Stimulated activated CD8-positive, alpha-beta memory T cell treated with anti-CD3 and anti-CD28 coated beads, Interleukin-7, amount 100 ng/mL, for 4 hours (primary cell): Measurements from ENCODE around the gene LDAF1.
"Not testable (repeated sequence)": the region's sequence is repeated elsewhere in the genome, so short reads cannot be mapped to it uniquely, and the experiment has no call there.

Experiments used
- DNase-seq, 2 donors: peaks; one replicate each; pipeline ENCODE4 v3.0.0-alpha.2; 2020; ENCODE audit warnings: low read depth in 2 of 2

LDAF1 gene

DNA sequence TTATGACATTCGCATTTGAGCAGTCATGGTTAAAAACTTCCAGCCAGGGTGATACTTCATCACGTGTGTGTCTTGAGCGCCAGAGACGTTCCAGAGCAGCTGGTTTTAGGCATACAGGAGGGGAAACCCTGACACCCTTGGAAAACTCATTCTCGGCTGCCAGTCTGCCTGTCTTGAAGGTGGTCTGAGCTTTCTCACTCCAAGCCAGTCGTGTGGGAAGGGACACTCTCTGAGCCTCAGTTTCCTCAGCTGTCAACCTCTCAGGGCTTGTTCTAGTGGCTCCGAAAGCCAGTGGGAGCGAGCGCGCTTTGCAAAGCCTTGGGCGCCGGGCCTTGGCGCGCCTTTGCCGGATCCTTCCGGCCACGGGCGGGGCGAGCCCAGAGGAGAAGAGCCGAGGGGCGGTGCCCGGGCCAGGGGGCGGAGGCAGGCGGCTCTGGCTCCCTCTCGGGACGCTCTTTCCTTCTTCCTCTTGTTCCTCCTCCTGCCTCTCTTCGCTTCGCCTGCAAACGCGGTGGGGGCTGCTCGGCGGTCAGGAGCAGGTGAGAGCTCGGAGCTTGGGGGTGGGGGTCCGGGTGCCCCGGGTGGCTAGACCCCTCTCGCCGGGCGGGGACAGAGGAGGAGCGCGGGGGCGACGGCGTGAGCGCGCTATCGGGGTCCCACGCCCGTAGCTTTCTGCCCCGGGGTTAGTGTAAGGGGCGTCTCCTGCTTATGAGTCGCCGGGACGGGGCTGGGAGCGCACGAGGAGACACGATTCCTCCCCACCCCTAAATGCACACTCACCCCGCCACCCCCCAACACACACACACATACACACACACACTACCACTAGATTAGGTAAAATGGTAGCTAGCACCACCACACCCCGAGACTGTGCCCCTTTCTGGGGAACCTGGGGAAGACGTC, at the start of gene LDAF1:
LDAF1 (plus strand) TSS at position 467 of the 903 bp plus-strand sequence. CDS start 2,509 bp downstream, outside the sequence.
- DNase-seq: peak; percentile 33 to 72

DNA sequence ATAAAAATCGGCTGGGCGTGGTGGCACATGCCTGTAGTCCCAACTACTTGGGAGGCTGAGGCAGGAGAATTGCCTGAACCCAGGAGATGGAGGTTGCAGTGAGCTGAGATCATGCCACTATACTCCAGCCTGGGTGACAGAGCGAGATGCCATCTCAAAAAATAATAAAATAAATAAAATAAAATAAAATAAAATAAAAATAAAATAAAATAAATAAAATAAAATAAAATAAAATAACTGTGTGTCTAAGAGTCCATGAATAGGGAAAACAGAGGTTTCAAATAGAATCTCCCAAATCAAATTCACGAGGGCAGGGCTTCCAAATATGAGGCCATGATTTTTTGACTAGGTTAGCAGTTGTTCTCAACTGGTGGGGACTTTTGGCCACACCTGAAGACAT, 42.9 kb upstream of the LDAF1 start:
- DNase-seq: not testable (repeated sequence)

DNA sequence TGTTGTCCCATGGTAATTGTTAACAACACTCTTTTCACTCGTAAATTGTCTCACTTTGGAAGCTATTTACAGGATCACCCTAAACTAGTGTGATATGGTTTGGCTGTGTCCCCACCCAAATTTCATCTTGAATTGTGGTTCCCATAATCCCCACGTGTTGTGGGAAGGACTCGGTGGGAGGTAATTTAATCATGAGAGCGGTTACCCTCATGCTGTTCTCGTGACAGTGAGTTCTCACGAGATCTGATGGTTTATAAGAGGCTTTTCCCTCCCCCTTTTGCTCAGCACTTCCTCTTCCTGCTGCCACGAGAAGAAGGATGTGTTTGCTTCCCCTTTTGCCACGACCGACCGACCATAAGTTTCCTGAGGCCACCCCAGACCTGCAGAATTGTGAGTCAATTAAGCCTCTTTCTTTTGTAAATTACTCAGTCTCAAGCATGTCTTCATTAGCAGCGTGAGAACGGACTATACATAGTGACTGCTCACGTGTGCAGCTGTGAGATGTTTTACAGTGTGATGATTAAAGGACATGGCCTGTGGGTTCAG, 42.3 kb upstream of the LDAF1 start:
- DNase-seq: no peak

DNA sequence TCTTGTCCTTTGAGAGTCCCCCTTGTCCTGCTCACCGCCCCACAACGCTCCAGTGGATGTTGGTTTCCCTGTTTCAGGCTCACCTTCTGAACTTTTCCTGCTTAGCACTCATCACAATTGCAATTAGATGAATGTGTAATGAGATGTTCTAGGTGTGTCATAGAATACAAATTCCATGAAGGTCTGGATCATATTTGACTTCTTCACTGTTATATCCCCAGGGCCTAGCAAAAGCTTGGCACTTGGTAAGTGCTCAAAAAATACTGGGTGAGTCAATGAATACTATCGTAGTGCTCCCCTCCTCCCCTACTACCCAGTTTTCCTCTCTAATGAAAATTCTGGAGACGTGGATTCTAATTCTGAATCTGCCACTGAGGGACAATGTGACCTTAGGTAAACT, 40.9 kb upstream of the LDAF1 start:
- DNase-seq: no peak

DNA sequence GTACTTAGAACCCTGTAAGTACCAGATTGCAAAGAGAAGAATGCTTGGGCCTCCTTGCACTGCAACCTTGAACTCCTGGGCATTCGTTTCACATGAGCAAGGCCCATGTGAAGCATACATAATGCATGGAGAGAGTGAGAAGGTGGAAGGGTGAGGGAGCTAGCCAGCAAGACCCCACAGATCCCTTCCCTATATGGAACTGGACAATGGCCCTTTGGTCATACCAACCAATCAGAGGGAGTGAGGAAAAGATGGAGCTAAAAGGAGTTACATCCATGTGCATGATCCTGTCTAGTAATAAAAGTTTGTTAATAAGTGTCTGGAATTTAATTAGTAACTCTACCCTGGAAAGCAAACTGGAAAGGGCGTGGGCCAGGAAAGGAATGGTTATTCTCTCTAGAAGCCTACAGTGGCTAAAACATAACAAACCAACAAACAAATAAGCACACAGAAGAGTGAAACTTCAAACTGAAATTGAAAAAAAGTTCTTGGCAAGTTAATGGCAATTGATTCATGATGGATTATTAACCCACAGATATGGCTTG, 37.4 kb upstream of the LDAF1 start:
- DNase-seq: no peak

DNA sequence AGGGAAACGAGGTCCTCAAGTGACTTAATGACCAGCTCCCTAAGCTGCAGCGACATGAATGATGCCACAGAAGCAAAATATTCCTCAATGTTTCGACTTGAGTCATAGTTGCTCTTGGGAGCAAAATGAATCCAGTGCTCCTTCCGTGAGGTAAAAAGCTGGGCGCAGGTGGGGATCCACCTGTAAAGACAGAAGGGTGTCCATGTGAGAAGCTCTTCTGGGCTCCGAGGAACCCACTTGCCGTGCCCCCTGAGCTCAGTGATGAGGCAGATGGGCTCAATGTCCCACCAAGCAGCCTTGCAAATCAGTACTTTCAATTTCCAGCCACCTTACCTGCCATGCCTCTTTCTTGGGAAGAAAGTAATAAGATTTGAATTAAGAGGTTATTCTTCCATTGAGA, 33.3 kb upstream of the LDAF1 start:
- DNase-seq: no peak

DNA sequence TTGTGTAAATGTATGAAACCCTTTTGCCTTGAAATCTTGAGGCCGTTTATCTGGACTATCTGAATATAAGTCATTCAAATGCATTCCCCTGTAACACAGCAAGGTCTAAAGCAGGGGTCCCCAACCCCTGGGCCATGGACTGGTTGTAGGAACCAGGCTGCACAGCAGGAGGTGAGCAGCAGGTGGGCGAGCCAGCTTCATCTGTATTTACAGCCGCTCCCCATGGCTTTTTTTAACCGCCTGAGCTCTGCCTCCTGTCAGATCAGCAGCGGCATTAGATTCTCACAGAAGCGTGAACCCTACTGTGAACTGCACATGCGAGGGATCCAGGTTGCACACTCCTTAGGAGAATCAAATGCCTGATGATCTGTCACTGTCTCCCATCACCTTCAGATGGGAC, 32.0 kb upstream of the LDAF1 start:
- DNase-seq: no peak

DNA sequence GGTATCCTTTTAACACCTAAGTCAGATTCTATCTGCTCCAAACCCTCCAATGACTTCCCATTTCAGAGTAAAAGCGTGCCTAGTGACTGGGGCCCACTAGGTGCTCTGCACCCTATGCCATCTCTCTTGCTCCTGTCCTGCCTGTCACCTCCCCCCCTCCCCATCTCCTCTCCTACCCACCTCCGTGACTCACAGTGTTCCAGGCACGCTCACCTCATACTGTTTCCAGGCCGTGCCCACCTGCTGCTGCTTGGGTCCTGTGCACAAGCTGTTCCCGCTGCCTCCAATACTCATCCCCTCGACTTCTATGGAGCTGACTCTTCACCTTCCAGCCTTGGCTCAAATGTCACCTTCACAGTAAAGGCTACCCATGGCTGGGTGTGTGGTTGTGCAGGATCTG, 29.5 kb upstream of the LDAF1 start:
- no peak for DNase-seq

DNA sequence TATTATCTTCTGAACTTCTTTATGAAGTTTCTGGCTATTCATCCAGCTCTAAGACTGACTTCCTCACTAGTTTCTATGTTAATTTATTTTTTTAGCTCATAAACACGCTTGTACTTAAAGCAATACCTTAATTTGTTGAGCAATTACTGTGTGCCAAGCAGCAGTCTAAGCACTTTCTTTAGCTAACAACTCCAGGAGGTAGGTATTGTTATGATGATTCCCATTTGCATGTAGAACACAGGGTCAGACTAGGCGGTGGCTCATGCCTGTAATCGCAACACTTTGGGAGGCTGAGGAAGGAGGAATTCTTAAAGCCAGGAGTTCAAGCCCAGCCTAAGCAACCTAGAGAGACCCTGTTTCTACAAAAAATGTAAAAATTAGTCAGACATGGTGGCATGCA, 27.7 kb upstream of the LDAF1 start:
- no peak for DNase-seq

DNA sequence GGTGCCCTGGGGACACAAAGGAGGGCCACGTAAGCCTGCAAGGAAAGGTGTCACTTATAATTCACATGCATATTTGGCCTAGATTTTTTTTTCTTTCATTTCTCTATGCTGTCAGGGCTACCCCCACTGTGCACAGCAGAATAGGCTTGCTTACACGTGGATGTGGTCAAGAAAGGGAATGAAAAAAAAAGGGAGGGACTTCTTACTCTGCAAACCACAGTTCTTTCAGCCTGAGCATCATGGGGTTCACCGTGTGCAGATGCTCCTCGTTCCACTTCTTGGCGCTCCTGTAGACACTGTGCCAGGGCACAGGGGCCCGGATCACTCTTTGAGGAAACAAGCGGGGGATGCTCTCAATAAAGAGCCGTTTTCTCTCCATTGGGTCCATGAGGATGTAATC, 24.4 kb upstream of the LDAF1 start:
- DNase-seq: no peak

DNA sequence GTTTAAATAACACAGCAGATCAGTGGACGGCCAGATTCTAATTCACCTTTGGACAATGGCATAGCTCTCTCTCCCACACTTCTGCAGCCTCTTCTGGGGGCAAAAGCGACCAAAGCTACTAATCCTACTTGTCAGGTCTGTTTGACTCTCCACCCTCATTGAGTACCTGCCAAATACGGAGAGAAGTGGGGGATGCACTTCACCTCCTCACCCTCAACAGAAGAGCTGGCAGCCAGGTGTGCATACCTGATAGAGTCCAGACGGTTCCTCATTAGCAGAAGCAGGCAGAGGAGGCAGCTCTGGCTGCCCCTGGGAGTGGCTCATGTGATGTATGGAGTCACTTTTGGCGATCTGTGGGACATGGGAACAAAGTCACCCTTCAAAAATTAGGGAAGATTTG, 12.7 kb upstream of the LDAF1 start:
- no peak for DNase-seq

DNA sequence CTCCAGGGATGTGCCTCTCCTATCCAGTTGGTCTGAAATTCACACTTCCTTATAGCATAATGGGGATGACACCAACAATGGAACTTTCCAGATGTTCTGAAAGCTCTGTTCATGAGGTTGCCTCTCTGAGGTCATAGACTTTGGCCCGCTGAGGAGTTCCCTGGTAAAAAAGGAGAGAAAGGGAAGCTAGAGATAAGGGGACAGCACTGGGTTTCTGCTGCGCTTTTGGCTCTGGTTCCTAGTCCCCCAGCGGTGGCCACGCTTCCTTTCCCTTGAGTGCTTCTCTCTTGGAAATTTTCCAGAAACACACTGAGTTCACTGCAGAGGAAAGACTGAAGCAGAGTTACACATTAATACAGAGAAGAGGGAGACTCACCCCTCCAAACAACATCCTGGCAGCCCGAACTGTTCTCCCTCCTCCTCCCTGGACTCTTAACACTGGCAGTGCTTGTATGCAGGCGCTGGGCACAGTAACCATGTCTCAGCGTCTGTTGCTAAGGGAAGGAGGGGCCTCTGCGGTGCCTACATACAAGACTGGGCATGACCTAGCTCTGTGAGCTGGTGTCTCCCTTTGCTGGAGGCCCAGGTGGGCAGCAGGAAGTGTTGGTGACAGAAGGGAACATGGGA, 8.0 kb upstream of the LDAF1 start, which contains the start of gene DNAH3:
DNAH3 (minus strand) TSS at position 472 of the 627 bp plus-strand sequence. CDS start 527 bp downstream, outside the sequence.
- no peak for DNase-seq

DNA sequence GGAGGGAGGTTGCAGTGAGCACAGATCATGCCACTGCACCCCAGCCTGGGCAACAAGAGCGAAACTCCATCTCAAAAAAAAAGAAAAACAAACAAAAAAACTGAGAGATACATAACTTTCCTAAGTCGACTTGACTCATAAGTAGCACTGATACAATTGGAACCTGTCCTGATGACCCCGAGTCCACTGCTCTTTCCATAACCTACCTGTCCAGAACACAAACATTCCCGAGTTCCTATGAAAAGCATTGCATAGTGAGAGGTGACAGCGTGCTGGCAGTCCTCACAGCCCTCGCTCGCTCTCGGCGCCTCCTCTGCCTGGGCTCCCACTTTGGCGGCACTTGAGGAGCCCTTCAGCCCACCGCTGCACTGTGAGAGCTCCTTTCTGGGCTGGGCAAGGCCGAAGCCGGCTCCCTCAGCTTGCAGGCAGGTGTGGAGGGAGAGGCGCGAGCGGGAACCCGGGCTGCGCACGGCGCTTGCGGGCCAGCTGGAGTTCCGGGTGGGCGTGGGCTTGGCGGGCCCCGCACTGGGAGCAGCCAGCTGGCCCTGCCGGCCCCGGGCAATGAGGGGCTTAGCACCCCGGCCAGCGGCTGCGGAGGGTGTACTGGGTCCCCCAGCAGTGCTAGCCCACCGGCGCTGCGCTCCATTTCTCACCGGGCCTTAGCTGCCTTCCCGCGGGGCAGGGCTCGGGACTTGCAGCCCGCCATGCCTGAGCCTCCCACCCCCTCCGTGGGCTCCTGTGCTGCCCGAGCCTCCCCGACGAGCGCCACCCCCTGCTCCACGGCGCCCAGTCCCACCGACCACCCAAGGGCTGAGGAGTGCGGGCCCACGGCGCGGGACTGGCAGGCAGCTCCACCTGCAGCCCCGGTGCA, 6.1 kb upstream of the LDAF1 start:
- DNase-seq: not testable (repeated sequence)

DNA sequence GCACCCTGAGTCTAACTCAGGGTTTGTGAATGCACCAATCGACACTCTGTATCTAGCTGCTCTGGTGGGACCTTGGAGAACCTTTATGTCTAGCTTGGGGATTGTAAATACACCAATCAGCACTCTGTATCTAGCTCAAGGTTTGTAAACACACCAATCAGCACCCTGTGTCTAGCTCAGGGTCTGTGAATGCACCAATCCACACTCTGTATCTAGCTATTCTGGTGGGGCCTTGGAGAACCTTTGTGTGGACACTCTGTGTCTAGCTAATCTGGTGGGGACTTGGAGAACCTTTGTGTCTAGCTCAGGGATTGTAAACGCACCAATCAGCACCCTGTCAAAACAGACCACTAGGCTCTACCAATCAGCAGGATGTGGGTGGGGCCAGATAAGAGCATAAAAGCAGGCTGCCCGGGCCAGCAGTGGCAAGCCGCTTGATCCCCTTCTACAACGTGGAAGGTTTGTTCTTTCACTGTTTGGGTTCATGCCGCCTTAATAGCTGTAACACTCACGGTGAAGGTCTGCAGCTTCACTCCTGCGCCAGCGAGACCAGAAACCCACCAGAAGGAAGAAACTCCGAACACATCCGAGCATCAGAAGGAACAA, 5.2 kb upstream of the LDAF1 start:
- not testable (repeated sequence) for DNase-seq

DNA sequence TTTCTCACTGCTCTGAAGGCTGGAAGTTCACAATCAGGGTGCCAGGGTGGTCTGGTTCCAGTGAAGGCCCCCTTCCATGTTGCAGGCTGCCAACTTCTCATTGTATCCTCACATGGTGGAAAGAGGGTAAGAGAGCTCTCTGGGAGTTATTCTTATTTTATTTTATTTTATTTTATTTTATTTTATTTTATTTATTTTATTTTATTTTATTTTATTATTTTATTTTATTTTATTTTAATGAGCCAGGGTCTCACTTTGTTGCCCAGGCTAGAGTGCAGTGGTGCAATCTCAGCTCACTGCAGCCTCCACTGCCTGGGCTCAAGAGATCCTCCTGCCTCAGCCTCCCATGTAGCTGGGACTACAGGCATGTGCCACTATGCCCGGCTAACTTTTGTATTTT, 2.5 kb upstream of the LDAF1 start:
- not testable (repeated sequence) for DNase-seq

DNA sequence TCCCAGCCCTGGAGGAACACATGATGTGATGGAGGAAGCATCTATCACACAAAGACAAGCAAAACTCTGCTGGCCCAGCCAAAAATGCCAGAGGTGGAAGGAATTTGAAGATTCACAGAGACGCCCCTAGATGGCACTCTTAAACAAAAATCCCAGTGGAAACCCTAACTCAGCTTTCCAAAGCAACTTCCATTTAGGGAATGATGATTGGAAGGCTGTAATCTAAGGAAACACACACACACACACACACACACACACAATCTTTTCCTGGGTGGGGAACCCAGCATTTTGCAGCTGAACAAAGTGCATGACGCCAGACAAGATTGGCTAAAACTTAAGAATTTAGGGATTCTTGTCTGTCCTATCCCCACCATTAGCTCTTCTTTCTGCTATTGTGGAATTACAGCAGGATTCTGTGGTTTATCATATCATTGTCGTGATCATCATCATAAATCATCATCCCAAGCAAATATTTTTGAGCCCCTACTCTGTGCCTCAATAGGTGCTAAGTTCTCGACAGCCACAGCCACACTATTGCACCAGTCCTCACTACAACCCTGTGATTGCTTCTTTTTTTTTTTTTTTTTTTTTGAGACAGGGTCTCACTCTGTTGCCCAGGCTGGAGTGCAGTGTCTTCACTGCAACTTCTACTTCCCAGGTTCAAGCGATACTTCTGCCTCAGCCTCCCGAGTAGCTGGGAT, 1.6 kb upstream of the LDAF1 start:
- DNase-seq: no peak

DNA sequence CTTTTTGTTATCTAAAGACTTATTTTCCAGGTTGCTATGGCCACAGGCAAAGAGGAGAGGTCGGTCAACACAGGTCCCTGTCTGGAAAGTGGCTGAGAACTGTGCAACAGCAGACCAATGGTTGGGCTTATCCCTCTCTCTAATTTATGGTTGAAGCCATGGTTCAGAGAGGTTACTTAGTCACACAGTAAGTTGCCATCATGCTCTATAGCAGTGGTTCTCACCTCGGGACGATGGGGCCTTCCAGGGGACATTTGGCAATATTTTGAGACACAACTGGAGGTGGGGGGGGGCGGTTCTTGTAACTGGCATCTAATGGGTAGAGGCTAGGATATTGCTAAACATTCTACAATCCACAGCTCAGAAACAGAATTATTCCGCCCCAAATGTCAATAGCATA, 842 bp upstream of the LDAF1 start:
- DNase-seq: no peak

DNA sequence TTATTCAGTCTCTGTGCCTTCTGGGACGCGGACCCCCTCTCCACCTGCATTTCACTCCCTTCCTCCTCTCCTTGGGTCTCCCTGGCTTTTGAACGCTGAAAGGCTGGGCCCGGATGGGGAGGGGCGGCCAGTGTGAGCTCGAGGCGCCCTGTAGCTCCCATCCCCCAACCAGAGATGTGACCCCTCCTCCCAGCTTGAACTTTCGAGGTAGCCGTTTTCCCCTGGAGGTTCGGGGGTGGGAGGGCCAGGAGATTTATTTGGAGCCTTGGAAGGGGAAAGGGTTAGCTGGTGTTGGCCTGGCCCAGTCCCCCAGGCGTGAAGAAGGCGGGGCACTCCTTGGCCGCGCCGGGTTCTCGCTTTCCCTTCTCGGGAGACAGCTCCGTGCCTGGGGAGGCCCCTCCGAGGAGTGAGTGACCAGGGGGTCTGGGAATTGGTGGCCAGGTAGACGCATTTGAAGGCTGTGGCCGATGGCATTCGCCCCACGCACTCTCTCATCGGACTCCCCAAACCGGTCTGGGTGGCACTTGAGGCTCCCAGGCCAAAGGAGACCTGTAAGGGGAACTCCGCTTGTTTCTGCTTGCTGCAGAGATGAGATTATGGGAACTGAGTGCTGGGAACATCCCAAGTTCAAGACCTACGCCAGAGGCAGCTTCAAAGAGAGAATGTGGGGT, 942 bp downstream of the LDAF1 start:
- no peak for DNase-seq

DNA sequence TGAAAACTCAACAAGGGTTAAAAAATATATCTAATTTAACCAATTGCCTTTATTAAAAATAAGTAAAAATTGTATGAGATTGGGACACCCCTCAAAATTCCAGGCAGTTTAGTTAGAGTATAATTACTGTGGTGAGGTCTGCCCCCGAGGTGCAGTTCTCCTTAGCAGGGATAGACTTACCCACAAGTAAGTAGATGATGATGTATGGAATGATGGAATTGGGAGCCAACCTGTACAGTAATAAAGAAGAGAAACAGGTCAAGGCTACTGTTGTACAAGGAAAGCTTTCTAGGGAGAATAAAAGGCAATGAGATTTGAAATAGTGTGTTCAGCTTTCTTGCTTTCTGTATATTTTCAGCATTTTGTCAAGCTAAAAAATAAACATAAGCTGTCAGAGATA, 1.8 kb downstream of the LDAF1 start:
- DNase-seq: no peak

DNA sequence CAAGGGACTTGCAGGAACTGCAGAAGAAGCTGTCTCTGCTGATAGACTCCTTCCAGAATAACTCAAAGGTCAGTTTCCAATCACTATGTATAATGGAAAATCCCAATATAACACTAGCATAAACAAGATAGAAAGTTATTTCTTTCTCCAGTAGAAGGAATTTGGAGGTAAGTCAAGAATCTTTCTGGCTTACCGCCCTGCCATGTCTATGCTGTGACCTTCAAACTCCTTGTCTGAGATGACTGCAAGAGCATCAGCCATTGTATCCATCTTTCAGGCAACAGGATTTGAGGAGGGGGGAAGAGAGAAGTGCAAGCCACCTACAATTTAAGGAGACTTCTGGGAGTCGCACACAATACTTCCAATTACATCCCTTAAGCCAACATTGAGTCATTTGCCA, 2.7 kb downstream of the LDAF1 start:
- DNase-seq: no peak
